NAMALWA (cell line): Measurements from ENCODE around the gene PNRC1.
"Not testable (repeated sequence)": the region's sequence is repeated elsewhere in the genome, so short reads cannot be mapped to it uniquely, and the experiment has no call there.

ENCODE experiments used
- DNase-seq: peaks from one replicate; pipeline ENCODE4 v3.0.0-alpha.2; 2015; ENCODE audit warnings: low spot score

PNRC1 gene

DNA sequence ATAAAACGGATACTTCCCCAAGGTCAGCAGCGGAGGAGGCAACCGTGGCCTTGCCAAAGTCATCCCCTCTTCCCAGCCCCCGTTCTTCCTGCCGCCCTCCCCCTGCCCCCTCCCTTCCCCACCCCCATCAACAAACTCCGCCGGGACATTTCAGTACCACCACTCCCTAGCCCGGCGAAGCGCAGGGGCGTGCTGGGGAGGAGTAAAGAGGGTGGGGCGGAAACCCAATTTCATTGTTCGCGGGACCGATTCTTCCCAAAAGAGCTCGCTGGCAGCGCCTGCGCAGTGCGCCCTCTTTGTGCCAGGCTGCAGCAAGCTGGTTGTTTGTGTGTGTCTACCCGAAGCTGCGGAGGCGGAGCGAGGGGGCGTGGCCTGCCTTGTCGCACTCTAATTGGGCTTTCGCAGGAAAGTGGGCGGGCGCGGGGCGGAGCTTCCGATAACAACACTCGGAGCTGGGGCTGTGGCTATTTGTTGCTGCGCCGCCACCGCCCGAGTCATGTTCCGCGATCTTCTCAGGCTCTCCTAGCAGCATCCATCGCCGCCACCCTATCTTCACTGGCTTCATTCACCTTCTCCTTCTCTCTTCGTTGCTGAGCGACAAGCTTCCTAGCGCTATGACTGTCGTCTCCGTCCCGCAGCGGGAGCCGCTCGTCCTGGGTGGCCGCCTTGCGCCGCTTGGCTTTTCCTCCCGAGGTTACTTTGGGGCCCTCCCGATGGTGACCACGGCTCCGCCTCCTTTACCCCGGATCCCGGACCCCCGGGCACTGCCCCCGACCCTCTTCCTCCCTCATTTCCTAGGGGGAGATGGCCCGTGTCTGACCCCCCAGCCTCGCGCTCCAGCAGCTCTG is at the start of gene PNRC1:
TSS of gene PNRC1 (plus strand) at position 471 of the 848 bp plus-strand sequence. CDS start at position 615, 144 bp downstream.
- DNase-seq = peak; percentile 99

DNA sequence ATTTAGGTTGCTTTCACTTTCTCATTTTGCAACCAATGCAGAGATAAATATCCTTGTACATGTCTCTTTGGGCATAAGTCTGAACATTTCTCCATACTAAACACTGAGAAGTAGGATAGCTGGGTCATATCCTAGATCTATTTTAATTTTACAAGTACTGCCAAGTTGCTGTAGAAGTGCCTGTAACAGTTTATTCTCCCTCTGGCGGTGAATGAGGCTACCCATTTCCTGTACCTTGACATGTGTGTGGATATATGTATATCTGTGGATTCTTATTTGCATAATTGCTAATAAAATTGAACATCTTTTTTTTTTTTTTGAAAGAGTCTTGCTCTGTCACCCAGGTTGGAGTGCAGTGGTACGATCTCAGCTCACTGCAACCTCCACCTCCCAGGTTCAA is 48.0 kb upstream of the PNRC1 start:
- DNase-seq = peak; percentile 17

GRCh38 chr6:89033461-89033860 is 47.1 kb upstream of the PNRC1 start:
- DNase-seq = no peak

DNA sequence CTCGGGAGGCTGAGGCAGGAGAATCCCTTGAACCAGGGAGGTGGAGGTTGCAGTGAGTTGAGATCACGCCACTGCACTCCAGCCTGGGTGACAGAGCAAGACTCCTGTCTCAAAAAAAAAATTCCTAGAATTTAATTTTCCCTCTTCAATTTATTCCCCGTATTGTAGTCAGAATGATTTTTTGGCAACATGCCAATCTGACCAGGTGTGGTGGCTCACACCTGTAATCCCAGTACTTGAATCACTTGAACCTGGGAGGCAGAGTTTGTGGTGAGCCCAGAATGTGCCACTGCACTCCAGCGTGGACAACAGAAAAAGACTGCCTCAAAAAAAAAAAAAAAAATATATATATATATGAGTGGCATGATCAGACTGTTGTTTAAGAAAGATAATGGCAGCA is 46.4 kb upstream of the PNRC1 start:
- DNase-seq = not testable (repeated sequence)

GRCh38 chr6:89034586-89035251 is 45.8 kb upstream of the PNRC1 start:
- DNase-seq = no peak

DNA sequence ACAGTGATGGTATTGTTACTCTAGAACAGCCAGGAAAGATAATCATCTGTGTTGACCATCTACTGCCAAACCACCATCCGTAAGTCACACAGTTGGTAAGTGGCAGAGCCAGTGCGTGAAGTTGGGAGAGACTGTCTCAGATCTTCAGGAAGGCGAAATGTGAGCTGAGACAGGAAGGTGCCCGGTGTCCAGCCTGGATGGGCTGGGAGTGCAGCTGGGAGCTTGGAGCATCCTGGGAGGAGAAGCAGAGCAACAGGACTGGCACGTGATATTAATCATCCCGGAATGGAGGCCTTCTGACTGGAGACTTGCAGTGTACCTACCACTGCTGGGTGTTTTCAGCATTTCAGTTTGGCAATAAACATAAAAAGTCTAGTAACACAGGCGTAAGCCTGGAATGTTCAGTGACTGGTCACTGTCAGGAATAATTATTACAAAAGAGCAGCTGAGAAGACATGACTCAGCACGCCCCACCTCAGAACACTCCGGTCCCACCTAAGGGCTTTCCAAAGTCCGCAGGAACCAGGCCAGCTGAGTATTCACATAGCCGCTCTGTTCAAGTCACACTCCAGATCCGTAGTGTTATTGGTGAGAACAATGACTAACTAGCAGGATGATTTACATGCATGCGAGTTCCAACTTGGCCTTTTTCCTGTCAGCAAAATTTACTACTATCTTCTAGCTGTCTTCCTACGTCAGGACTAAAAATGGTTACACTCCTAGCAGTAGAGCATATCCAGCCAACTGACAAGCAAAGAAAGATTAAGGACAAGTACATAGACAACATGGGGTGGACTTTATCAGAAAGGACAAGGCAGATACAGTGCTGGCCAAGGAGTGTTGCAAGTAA is 45.1 kb upstream of the PNRC1 start:
- DNase-seq = no peak

DNA sequence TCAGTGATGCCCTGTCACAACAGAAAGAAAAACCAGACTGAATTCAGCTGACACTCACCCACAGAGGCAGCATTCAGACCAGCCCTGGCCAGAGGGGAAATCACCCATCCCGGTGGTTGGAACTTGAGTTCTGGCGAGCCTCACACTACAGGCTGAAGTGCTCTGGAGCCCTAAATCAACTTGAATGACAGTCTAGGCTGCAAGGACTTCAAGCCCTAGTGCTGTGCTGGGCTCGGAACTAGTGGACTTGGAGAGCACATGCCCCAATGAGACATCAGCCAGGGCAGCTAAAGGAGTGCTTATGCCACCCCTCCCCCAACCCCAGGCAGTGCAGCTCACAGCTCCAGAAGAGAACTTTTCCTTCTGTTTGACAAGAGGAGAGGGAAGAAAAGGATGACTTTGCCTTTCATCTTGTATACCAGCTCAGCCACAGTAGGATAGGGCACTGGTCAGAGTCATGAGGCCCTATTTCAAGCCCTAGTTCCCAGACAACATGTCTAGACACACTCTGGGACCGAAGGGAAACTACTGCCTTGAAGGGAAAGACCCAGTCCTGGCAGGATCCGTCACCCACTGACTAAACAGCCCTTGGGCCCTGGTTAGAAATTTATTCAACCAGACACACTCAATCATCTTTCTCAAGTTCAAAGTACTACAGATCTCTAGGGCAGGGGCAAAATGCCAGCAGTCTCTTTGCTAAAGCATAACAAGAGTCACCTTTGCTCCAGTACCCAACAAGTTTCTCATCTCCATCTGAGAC is 43.2 kb upstream of the PNRC1 start:
- no peak for DNase-seq

- not testable (repeated sequence) for DNase-seq
Measured at GRCh38 chr6:89037901-89038293, 42.7 kb upstream of the PNRC1 start.

DNA sequence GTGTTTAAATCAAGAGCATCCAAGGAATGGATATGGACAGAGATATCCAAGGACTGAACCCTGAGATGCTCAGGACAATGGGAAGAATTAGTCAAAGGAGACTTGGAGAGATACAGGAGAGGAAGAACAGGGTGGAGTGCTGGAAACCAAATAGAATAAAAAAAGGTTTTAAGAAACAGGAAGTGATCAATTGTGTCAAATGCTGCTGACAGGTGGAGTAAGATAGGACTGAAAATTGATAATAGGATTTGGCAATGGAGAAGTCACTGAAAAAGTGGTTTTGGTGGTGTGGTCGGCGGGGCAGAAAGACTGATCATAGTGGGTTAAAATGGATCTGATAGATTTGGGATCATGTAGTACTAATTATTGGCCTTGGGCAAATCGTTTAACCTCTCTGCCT is 37.9 kb upstream of the PNRC1 start:
- DNase-seq = no peak

GRCh38 chr6:89044328-89045010 is 36.1 kb upstream of the PNRC1 start:
- DNase-seq = no peak

DNA sequence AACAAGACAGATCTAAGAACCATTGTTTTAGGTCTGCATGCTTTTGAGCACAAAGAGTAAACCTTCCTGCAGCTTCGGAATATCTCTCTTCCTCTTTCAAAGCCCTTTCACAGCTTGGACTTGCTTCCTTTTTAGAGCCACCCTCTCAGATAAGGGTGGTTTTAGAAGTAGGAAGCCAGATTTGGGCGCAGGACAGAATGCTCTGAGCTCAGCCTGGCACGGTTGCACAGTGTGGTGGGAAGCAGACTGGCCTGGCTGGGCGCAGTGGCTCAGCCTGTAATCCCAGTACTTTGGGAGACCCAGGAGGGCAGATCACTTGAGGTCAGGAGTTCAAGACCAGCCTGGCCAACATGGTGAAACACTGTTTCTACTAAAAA is 35.6 kb upstream of the PNRC1 start:
- DNase-seq = no peak

GRCh38 chr6:89045576-89045975 is 35.0 kb upstream of the PNRC1 start:
- no peak for DNase-seq

DNA sequence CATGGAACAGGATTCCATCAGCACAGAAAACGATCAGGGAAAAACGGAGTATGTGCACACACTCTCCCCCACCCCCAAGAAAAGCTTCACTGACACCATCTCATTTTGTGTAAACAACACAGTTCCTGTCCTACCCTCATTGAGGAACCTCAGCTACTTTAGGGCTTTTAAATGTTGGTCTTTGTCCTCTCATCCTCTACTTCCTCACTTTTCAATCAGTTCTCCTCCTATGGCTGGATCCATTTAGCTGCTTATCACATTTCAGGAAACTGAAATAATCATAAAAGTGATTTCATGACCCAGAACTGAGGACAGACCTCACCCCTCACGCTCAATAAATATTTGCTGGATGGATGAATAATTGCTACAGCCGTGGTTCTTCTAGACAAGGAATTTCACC is 33.1 kb upstream of the PNRC1 start:
- DNase-seq = no peak

- DNase-seq = no peak
Measured at GRCh38 chr6:89048288-89048923, 32.1 kb upstream of the PNRC1 start.

GRCh38 chr6:89048985-89049384 is 31.6 kb upstream of the PNRC1 start:
- DNase-seq = no peak

DNA sequence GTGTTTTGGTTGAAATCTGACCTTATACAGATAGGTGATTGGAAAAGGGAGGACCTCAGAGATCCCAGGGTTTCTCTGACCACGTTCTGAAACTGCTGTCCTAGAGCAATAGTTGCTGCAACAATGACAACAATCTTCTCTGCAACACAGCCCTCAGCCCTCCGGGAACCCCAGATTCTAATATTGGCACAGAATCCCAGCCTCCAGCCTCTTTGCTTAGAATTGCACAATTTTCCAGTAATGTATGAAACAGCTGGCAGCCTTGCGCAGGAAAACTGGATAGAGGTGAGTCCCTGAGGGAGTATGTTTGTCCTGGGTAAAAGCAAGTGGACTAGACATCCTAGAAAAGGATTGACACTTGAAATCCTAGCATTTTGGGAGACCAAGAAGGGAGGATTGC is 30.4 kb upstream of the PNRC1 start:
- DNase-seq = no peak

- no peak for DNase-seq
Measured at GRCh38 chr6:89050697-89051096, 29.9 kb upstream of the PNRC1 start.

DNA sequence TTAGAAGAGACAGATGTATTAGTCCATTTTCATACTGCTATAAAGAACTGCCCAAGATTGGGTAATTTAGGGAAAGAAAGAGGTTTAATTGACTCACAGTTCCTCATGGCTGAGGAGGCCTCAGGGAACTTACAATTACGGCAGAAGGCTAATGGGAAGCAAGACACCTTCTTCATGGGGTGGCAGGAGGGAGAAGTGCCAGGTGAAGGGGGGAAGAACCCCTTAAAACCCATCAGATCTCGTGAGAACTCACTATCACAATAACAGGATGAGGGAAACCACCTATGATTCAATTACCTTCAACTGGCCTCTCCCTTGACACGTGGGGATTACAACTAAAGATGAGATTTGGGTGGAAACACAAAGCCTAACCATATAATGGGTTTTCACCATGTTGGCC is 28.9 kb upstream of the PNRC1 start:
- DNase-seq = no peak

GRCh38 chr6:89054208-89054607 is 26.3 kb upstream of the PNRC1 start:
- no peak for DNase-seq

DNA sequence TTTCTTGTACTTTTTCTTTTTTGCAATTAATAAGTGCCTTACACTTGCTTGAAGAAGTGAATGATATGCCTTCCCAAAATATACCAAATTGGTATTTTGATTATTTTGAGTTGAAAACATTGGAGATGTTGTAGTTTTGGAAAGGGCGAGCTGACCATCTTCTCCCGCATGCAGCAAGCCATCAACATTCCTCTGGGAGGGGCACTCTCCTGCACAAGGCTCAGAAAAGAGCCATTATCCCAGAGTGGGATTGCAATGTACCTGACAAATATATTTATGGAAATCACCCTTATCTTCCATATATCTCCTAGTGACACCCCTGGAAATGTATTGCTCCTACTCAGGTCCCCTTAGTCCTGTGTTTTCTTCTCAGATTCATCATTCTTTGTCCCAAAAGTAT is 22.8 kb upstream of the PNRC1 start:
- DNase-seq = no peak

DNA sequence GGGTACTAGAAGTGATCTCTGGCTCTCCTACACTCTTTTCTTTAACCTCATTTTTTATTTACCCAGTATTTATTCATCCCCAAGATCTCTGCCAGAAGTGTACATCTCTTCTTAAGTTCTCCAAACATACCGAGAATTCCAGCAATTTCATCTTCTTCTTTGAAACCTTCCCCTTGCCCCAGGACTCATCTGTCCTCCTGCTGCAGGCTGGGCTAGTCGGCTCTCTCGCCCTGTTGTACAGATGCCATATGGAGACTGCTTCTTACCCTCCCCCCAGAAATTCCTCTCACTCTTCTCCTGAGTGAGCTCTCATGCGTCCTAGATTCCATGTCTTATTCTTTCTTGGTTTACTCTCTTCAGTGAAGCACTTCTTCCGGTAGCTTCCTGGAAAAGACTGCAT is 21.9 kb upstream of the PNRC1 start:
- DNase-seq = no peak
